HS-5 (cell line): ENCODE data around the gene TMEM14C.

Experiments
- DNase-seq: peaks from one replicate; pipeline ENCODE4 v3.0.0-alpha.2; 2012; ENCODE audit warnings: low read depth

Gene TMEM14C

GRCh38 chr6:10759884-10760329 lies 37.0 kb downstream of the TMEM14C start:
- DNase-seq = peak; percentile 91

GRCh38 chr6:10763006-10763405 lies 40.1 kb downstream of the TMEM14C start:
- no peak for DNase-seq

GRCh38 chr6:10769419-10769818 lies 46.5 kb downstream of the TMEM14C start:
- DNase-seq = no peak

- DNase-seq = no peak
Observed at GRCh38 chr6:10771371-10771894, 48.6 kb downstream of the TMEM14C start.

- DNase-seq = no peak
Observed at GRCh38 chr6:10778230-10778629, 55.4 kb downstream of the TMEM14C start.

DNA sequence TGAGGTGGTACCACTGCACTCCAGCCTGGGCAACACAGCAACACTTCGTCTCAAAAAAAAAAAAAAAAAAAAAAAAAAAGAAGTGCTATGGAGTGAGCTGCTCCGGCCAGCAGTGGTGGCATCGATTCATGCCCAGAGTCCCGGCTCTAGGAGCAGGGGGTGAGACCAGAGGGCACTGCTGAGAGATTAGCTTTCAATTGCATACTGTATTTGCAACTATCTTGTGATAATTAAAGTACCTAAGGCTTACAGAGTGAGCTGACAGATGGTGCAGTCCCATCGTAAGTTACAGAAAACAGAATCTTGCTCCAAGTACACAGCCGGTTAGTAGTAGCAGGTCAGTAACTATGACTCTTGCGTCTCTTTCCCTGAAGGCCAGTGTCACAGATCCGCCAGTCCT lies 56.2 kb downstream of the TMEM14C start:
- no peak for DNase-seq
